Neuronal stem cell (in vitro differentiated cells): Measurements from ENCODE around the gene GRIK5.

ENCODE experiments used
- DNase-seq: peaks from one replicate; pipeline ENCODE4 v3.0.0-alpha.2; 2013; ENCODE audit warnings: low spot score
- H2AFZ ChIP-seq: one replicate; pipeline ENCODE4 v1.6.1; 2013; ENCODE audit warnings: mild to moderate bottlenecking, low read length, inconsistent platforms
- H2AK5ac ChIP-seq: 2 replicates; pipeline ENCODE4 v1.6.1; 2013; ENCODE audit warnings: low read depth, mild to moderate bottlenecking, inconsistent platforms, low read length, moderate library complexity, mixed read lengths
- H2BK120ac ChIP-seq: 2 replicates; pipeline ENCODE4 v1.6.1; 2013; ENCODE audit warnings: low read depth, mild to moderate bottlenecking, inconsistent platforms, low read length, moderate library complexity, mixed read lengths
- H2BK12ac ChIP-seq: one replicate; pipeline ENCODE4 v1.6.1; 2013; ENCODE audit warnings: low read length, inconsistent platforms
- H2BK15ac ChIP-seq: 2 replicates; pipeline ENCODE4 v1.6.1; 2013; ENCODE audit warnings: mild to moderate bottlenecking, low read length, inconsistent platforms, mixed read lengths
- H2BK5ac ChIP-seq: one replicate; pipeline ENCODE4 v1.6.1; 2013; ENCODE audit warnings: inconsistent platforms, mild to moderate bottlenecking, low read length, moderate library complexity
- H3K14ac ChIP-seq: one replicate; pipeline ENCODE4 v1.6.1; 2013; ENCODE audit warnings: low read length, inconsistent platforms
- H3K18ac ChIP-seq: 2 replicates; pipeline ENCODE4 v1.6.1; 2013; ENCODE audit warnings: low read length, inconsistent platforms
- H3K23ac ChIP-seq: 2 replicates; pipeline ENCODE4 v1.6.1; 2013; ENCODE audit warnings: low read depth, mild to moderate bottlenecking, mixed read lengths, low read length, inconsistent platforms; ENCODE audit not compliant: poor library complexity
- H3K27ac ChIP-seq: replicated peaks from 3 replicates; pipeline ENCODE4 v1.5.1; 2013; ENCODE audit warnings: low read length, inconsistent platforms
- H3K27me3 ChIP-seq, 3 experiments: 2 replicates each; pipeline ENCODE4 v1.6.1; 2013; ENCODE audit warnings: low read length in 3 of 3, mild to moderate bottlenecking in 2 of 3, inconsistent platforms in 1 of 3, low read depth in 1 of 3, mixed read lengths in 1 of 3, moderate library complexity in 1 of 3; ENCODE audit not compliant: control insufficient read depth in 3 of 3, insufficient read depth in 3 of 3
- H3K36me3 ChIP-seq, 2 donors: replicated peaks in 1 of 2; 2 replicates each; pipeline ENCODE4 v1.6.1; 2013; ENCODE audit warnings: low read length in 2 of 2; ENCODE audit not compliant: control insufficient read depth in 2 of 2, insufficient read depth in 2 of 2
- H3K4ac ChIP-seq: 2 replicates; pipeline ENCODE4 v1.6.1; 2013; ENCODE audit warnings: inconsistent platforms, mild to moderate bottlenecking, low read length, moderate library complexity
- H3K4me1 ChIP-seq, 2 donors: 1 replicate in 1 of 2; 2 replicates in 1 of 2; pipeline ENCODE4 v1.6.1; 2013; ENCODE audit warnings: low read length in 2 of 2, low read depth in 1 of 2; ENCODE audit not compliant: control insufficient read depth in 2 of 2, insufficient read depth in 1 of 2
- H3K4me2 ChIP-seq: one replicate; pipeline ENCODE4 v1.6.1; 2013; ENCODE audit warnings: mild to moderate bottlenecking, low read length, inconsistent platforms; ENCODE audit not compliant: insufficient read depth, poor library complexity, severe bottlenecking
- H3K4me3 ChIP-seq, 2 donors: 2 replicates each; pipeline ENCODE4 v1.5.1; 2013; ENCODE audit warnings: low read length in 2 of 2, mild to moderate bottlenecking in 2 of 2, inconsistent platforms in 1 of 2, moderate library complexity in 1 of 2
- H3K79me1 ChIP-seq: one replicate; pipeline ENCODE4 v1.6.1; 2013; ENCODE audit warnings: low read depth, mild to moderate bottlenecking, inconsistent platforms, low read length, moderate library complexity
- H3K9ac ChIP-seq: one replicate; pipeline ENCODE4 v1.6.1; 2013; ENCODE audit warnings: mild to moderate bottlenecking, low read depth, low read length, inconsistent platforms; ENCODE audit not compliant: poor library complexity
- H3K9me3 ChIP-seq, 2 donors: replicated peaks in 1 of 2; 2 replicates each; pipeline versions ENCODE3 to v1.6.1; 2013; ENCODE audit warnings: low read length in 2 of 2, mild to moderate bottlenecking in 2 of 2, inconsistent platforms in 1 of 2, low read depth in 1 of 2, mixed read lengths in 1 of 2, moderate library complexity in 1 of 2; ENCODE audit not compliant: control insufficient read depth in 2 of 2, insufficient read depth in 1 of 2
- H4K8ac ChIP-seq: one replicate; pipeline ENCODE4 v1.6.1; 2013; ENCODE audit warnings: low read depth, mild to moderate bottlenecking, inconsistent platforms, low read length, moderate library complexity
- H4K91ac ChIP-seq: one replicate; pipeline ENCODE4 v1.6.1; 2013; ENCODE audit warnings: low read length, low read depth, mild to moderate bottlenecking, inconsistent platforms; ENCODE audit not compliant: poor library complexity
- WGBS, 2 donors: extraction: QIAGEN DNeasy Blood & Tissue Kit; methylation state at CpG; one replicate each; pipeline ENCODE4 v1.1.7; 2013; ENCODE audit warnings: missing lambda C conversion rate in 2 of 2, mixed read lengths in 1 of 2; ENCODE audit not compliant: insufficient read length in 2 of 2, insufficient replicate concordance in 1 of 2; ENCODE audit errors: extremely low coverage in 2 of 2; 5-methylcytosine and 5-hydroxymethylcytosine counted together

The GRIK5 gene

DNA sequence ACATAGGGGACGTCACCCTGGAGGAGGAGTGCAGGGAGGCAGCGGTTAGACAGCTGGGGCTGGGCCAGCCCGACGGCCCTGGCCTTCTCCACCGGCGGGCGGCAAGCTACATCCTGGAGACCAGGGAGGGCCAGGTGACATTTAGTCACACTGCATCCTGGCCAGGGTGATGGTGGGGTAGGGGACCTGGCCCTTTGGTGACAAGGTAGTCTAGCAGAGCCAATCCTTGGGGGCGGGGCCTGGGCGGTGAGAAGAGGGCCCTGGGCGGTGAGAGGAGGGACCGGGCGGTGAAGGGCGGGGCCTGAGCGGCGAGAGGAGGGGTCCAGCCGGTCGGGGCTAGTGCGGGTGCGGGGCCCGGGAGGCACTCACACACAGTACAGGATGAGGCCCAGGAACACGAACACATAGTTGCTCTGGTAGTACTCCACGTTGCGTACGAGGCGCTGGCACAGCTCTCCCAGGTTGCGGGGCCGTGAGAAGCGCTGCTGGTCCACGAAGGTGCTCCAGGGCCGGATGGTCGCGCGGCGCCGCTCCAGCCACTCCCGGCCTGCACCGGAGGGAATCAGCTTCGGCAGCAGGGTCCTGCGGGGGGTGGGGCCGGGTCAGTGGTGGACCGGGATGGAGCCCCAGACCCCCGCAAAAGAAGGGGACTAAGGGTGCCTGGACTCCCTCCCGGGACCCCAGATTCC, 111.5 kb downstream of the GRIK5 start:
- no peak overlapping the region for H2BK5ac ChIP-seq
- H3K4me1 ChIP-seq: peaks cover 6 to 7% of the 10 kb centered on the region in 2 donors
- H4K8ac ChIP-seq: no peak overlapping the region
- no peak overlapping the region for H2BK120ac ChIP-seq
- no peak overlapping the region for H2BK15ac ChIP-seq
- no peak overlapping the region for H4K91ac ChIP-seq
- H3K27ac ChIP-seq: peak overlapping the region; percentile 49
- H3K9me3 ChIP-seq: no peaks in the 10 kb centered on the region
- H3K79me1 ChIP-seq: peaks cover 7% of the 10 kb centered on the region
- peak; percentile 71 for DNase-seq
- peak overlapping the region; percentile 95 for H3K4me2 ChIP-seq
- H3K4me3 ChIP-seq: peak overlapping the region; percentile 73 to 91
- H2AFZ ChIP-seq: peak overlapping the region; percentile 94
- H3K36me3 ChIP-seq: peaks cover 0 to 8% of the 10 kb centered on the region in 2 donors
- peak overlapping the region; percentile 98 for H3K9ac ChIP-seq
- peak overlapping the region; percentile 95 for H3K23ac ChIP-seq
- no peak overlapping the region for H2BK12ac ChIP-seq
- H2AK5ac ChIP-seq: peak overlapping the region; percentile 88
- no peak overlapping the region for H3K14ac ChIP-seq
- no peaks in the 10 kb centered on the region for H3K27me3 ChIP-seq
- WGBS, 2 donors: no CpG with 5 or more reads among the region's 43 CpGs
- no peak overlapping the region for H3K4ac ChIP-seq
- H3K18ac ChIP-seq: peak overlapping the region; percentile 78

DNA sequence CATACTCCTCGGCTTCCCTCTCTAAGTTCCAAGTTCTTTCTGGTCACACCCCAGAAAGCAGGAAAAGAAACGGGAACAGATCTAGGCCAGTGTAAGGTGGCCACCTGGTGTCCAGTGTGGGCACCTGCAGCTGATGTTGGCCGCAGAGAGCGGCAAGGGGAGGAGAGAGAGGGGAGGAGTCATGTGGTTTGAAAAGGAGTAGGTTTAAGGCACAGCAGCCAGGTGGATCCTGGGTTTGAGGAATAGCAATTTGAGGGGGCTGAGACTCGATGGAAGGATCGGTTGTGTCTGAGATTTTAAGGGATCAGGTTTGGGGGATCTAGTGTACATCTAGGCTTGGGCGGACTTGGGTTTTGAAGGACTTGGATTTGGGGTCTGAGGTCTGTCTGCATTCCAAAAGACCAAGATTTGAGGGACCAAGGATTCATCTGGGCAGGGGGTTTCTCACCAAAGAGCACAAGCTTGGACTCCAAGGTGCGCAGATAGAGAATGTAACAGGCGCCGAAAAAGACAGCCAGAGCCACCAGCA, 112.1 kb downstream of the GRIK5 start:
- H2BK12ac ChIP-seq: no peak overlapping the region
- peak overlapping the region; percentile 79 for H3K9ac ChIP-seq
- no peak overlapping the region for H4K91ac ChIP-seq
- no peak overlapping the region for H2AK5ac ChIP-seq
- peak overlapping the region; percentile 51 to 73 for H3K4me3 ChIP-seq
- H3K36me3 ChIP-seq: peaks cover 0 to 8% of the 10 kb centered on the region in 2 donors
- H4K8ac ChIP-seq: no peak overlapping the region
- peak overlapping the region; percentile 94 for H2AFZ ChIP-seq
- peaks cover 7% of the 10 kb centered on the region for H3K79me1 ChIP-seq
- no peak overlapping the region for H3K23ac ChIP-seq
- no CpG with 5 or more reads among the region's 10 CpGs for WGBS, 2 donors
- H2BK120ac ChIP-seq: no peak overlapping the region
- H3K14ac ChIP-seq: no peak overlapping the region
- no peak overlapping the region for H2BK15ac ChIP-seq
- H3K4me1 ChIP-seq: peaks cover 6 to 7% of the 10 kb centered on the region in 2 donors
- no peak overlapping the region for H3K4ac ChIP-seq
- no peaks in the 10 kb centered on the region for H3K9me3 ChIP-seq
- H3K27ac ChIP-seq: no peak overlapping the region
- H3K4me2 ChIP-seq: peak overlapping the region; percentile 95
- no peak overlapping the region for H3K18ac ChIP-seq
- DNase-seq: peak; percentile 71
- no peak overlapping the region for H2BK5ac ChIP-seq
- no peaks in the 10 kb centered on the region for H3K27me3 ChIP-seq

- H2BK12ac ChIP-seq: no peak overlapping the region
- H3K4ac ChIP-seq: no peak overlapping the region
- peak overlapping the region; percentile 61 for H2BK5ac ChIP-seq
- H3K27ac ChIP-seq: no peak overlapping the region
- DNase-seq: no peak
- no peak overlapping the region for H2AFZ ChIP-seq
- H2BK15ac ChIP-seq: no peak overlapping the region
- no peak overlapping the region for H3K4me3 ChIP-seq
- H3K23ac ChIP-seq: no peak overlapping the region
- no peaks in the 10 kb centered on the region for H3K9me3 ChIP-seq
- H4K91ac ChIP-seq: no peak overlapping the region
- H3K27me3 ChIP-seq: no peaks in the 10 kb centered on the region
- H3K36me3 ChIP-seq: peaks cover 0 to 8% of the 10 kb centered on the region in 2 donors
- no peak overlapping the region for H2BK120ac ChIP-seq
- no CpG with 5 or more reads among the region's 11 CpGs for WGBS, 2 donors
- no peak overlapping the region for H2AK5ac ChIP-seq
- H3K79me1 ChIP-seq: peaks cover 7% of the 10 kb centered on the region
- H3K18ac ChIP-seq: no peak overlapping the region
- peak overlapping the region; percentile 82 for H3K9ac ChIP-seq
- no peak overlapping the region for H4K8ac ChIP-seq
- H3K14ac ChIP-seq: no peak overlapping the region
- H3K4me1 ChIP-seq: peaks cover 6 to 7% of the 10 kb centered on the region in 2 donors
- no peak overlapping the region for H3K4me2 ChIP-seq
Measured at GRCh38 chr19:41957161-41957837, 112.7 kb downstream of the GRIK5 start.

DNA sequence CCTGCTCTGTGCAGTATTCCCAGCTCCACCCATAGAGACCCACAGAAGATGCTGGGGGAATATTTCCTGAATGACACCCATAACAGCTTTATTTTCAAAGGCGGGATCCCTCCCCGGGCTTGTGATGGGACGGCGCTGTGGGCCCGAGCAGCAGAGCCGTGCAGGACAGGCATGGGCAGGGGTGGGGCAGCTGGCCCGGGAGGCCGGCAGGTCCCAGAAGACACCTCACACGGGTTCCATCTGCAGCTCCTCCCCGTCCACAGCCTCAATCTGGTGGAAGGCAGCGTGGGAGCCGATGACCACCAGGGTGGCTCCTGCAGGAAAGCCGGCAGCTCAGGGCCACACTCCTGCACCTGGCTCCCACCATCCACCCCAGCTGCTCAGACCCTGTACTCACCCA, 113.4 kb downstream of the GRIK5 start:
- Histone ChIP-seq H2BK120ac (no peak overlapping the region), H3K79me1 (peaks cover 7% of the 10 kb centered on the region), H3K36me3 (peaks cover 0 to 8% of the 10 kb centered on the region in 2 donors), H2AFZ (no peak overlapping the region), H3K27ac (no peak overlapping the region), H3K4me3 (no peak overlapping the region), H3K27me3 (no peaks in the 10 kb centered on the region), H3K4me1 (peaks cover 6 to 7% of the 10 kb centered on the region in 2 donors), H4K91ac (no peak overlapping the region), H4K8ac (no peak overlapping the region), H2BK5ac (peak overlapping the region; percentile 61), H2BK12ac (no peak overlapping the region), H3K4me2 (no peak overlapping the region), H3K14ac (no peak overlapping the region), H3K4ac (no peak overlapping the region), H3K9ac (peak overlapping the region; percentile 44), H3K23ac (no peak overlapping the region), H3K18ac (no peak overlapping the region), H2AK5ac (no peak overlapping the region), H3K9me3 (no peaks in the 10 kb centered on the region), H2BK15ac (peak overlapping the region; percentile 37)
- WGBS, 2 donors: no CpG with 5 or more reads among the region's 13 CpGs
- DNase-seq: no peak
